Measurements from ENCODE around the gene FAM229A.

Gene FAM229A

GRCh38 chr1:32333251-32333963 lies 28.9 kb downstream of the FAM229A start:
- DNase-seq (ENCODE audit: low read depth), result no peak
- TF ChIP-seq, protein P1, sequence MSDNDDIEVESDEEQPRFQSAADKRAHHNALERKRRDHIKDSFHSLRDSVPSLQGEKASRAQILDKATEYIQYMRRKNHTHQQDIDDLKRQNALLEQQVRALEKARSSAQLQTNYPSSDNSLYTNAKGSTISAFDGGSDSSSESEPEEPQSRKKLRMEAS (IDR thresholded peaks at IDR 0.05; ENCODE audit: low read depth, low read length), result no peak
- TF ChIP-seq CTCF (IDR thresholded peaks at IDR 0.05; ENCODE audit: low read depth, low read length) (no peak), MYC (IDR thresholded peaks at IDR 0.05; ENCODE audit: low read depth, low read length) (no peak), POLR2A (IDR thresholded peaks at IDR 0.05; ENCODE audit: extremely low read depth, insufficient read length) (no peak)
- no peak overlapping the region for H3K4me3 ChIP-seq (ENCODE audit: low read depth, low read length)

DNA sequence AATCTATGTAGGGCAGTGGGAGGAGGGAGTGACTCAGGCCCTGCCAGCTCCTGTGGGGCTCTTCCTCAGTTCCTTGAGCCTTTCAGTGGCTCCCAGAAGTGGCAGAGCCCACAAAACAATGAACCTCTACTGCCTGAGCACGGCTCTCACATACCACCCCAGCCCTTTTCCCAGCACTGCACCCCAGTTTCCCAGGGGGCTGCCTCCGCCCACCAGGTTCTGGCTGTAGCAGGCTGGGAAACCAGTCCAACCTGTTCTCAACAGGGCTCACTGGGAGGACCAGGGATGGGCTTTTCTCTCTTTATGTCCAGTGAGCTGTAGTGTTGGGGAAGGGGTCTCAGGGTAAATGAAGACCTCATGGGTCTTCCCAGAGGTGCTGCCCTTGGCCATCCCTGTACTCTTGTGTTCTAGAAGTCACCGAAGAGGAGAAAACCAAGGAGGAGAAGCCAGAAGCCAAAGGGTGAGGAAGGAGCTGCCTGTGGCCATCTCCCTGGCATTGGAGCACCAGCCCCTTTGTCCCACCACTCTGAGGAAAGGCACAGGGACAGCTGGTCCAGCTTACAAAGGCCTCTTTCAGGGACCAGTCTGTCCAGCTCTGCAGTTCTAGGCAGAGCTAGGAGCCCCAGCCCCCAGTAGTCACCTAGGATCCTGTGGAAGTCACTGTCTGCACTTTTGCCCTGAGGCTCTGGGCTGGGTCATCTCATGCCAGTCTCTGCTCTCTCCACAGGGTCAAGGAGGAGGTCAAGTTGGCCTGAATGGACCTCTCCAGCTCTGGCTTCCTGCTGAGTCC lies 29.8 kb downstream of the FAM229A start:
- TF ChIP-seq, protein P1 (IDR thresholded peaks at IDR 0.05; ENCODE audit: low read depth, low read length), result no peak
- TF ChIP-seq MYC (IDR thresholded peaks at IDR 0.05; ENCODE audit: low read depth, low read length), result no peak
- TF ChIP-seq CTCF (IDR thresholded peaks at IDR 0.05; ENCODE audit: low read depth, low read length), result no peak
- no peak for TF ChIP-seq POLR2A (IDR thresholded peaks at IDR 0.05; ENCODE audit: extremely low read depth, insufficient read length)
- no peak overlapping the region for H3K4me3 ChIP-seq (ENCODE audit: low read depth, low read length)
- DNase-seq (ENCODE audit: low read depth), result no peak

- TF ChIP-seq MYC (IDR thresholded peaks at IDR 0.05; ENCODE audit: low read depth, low read length), result no peak
- TF ChIP-seq, protein P1 (IDR thresholded peaks at IDR 0.05; ENCODE audit: low read depth, low read length), result no peak
- TF ChIP-seq POLR2A (IDR thresholded peaks at IDR 0.05; ENCODE audit: extremely low read depth, insufficient read length), result no peak
- TF ChIP-seq CTCF (IDR thresholded peaks at IDR 0.05; ENCODE audit: low read depth, low read length), result no peak
- no peak overlapping the region for H3K4me3 ChIP-seq (ENCODE audit: low read depth, low read length)
- DNase-seq (ENCODE audit: low read depth), result no peak
Observed at GRCh38 chr1:32331549-32331948, 30.7 kb downstream of the FAM229A start.

- TF ChIP-seq, protein P1 (IDR thresholded peaks at IDR 0.05; ENCODE audit: low read depth, low read length), result no peak
- TF ChIP-seq CTCF (IDR thresholded peaks at IDR 0.05; ENCODE audit: low read depth, low read length), result no peak
- no peak for TF ChIP-seq POLR2A (IDR thresholded peaks at IDR 0.05; ENCODE audit: extremely low read depth, insufficient read length)
- no peak for TF ChIP-seq MYC (IDR thresholded peaks at IDR 0.05; ENCODE audit: low read depth, low read length)
Observed at GRCh38 chr1:32330558-32331151, 31.6 kb downstream of the FAM229A start.

GRCh38 chr1:32329931-32330466 lies 32.3 kb downstream of the FAM229A start:
- no peak for DNase-seq (ENCODE audit: low read depth)
- TF ChIP-seq CTCF (IDR thresholded peaks at IDR 0.05; ENCODE audit: low read depth, low read length) (no peak), MYC (IDR thresholded peaks at IDR 0.05; ENCODE audit: low read depth, low read length) (no peak), POLR2A (IDR thresholded peaks at IDR 0.05; ENCODE audit: extremely low read depth, insufficient read length) (no peak)
- TF ChIP-seq, protein P1 (IDR thresholded peaks at IDR 0.05; ENCODE audit: low read depth, low read length), result no peak
- no peak overlapping the region for H3K4me3 ChIP-seq (ENCODE audit: low read depth, low read length)

More at GRCh38 chr1:32330558-32331151, 31.6 kb downstream of the FAM229A start:
- H3K4me3 ChIP-seq (ENCODE audit: low read depth, low read length), result no peak overlapping the region
- no peak for DNase-seq (ENCODE audit: low read depth)

All from NB4 (cell line).